Inferior parietal cortex (tissue), 1 donor: ENCODE results near the gene RBMS2.

ENCODE experiments used
- DNase-seq: peaks from one replicate; pipeline ENCODE4 v3.0.0-alpha.2; 2016; ENCODE audit errors: extremely low spot score

The RBMS2 gene

GRCh38 chr12:56581418-56582145 lies 60.0 kb downstream of the RBMS2 start:
- no peak for DNase-seq

DNA sequence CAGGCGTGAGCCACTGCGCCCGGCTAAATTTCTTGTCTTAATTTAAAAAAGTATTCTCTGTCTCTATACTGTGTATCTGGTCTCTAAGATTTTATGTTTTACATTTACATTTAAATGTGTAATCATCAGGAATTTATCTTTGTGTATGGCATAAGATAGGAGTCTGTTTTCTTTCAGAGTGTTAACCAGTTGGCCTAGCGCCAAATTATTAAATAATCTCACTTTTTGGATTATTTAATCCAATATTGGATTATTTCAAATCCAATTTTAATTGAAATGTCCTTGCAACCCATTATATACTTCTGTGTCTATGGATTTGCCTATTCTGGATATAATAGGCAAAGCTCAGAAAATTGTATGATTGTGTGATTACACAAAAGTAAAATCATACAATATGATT lies 63.5 kb downstream of the RBMS2 start:
- no peak for DNase-seq

DNA sequence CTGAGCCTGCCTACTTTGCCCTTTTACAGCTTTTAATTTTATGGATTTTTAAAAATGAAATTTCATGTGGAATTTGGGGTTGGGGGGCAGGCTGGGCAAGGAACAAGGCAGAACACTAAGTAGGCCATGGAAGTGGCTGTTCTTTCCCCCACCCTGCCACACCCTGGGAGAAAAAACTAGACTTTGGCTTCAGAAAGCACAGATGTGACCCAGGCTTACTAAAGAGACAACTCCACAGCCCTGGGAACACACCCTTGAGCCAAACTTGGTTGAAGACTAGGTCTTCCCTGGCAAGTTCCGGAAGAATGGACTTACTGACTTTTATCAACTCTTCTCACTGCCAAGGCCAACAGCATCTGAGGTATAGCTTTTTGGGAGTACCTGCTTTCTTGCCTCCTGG lies 68.2 kb downstream of the RBMS2 start:
- no peak for DNase-seq

DNA sequence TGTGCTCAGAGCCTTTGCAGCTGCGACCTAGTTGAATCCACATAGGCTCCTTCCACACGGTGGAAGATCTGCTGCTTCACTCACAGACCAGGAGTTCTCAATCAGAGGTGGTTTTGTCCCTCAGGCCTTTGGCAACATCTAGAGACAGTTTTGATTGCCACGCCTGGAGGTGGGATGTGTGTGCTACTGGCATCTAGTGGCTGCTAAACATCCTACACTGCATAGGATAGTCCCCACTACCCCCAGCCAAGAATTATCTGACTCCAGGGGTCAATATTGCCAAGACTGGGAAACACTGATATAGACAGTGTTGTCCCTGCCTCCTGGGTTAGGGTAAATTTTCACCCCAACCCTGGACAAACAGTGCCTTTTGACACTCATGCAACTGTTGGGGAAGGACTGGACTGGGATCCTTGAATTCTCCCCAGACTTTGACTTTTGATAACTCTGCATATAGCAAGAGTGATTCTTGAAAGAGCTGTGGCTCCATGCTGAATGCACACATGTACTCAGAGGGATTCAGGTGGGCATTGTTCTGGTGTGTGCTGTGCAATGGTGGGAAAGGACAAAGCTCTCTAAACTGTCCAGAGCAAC lies 68.7 kb downstream of the RBMS2 start:
- no peak for DNase-seq

GRCh38 chr12:56591126-56591525 lies 69.5 kb downstream of the RBMS2 start:
- no peak for DNase-seq

DNA sequence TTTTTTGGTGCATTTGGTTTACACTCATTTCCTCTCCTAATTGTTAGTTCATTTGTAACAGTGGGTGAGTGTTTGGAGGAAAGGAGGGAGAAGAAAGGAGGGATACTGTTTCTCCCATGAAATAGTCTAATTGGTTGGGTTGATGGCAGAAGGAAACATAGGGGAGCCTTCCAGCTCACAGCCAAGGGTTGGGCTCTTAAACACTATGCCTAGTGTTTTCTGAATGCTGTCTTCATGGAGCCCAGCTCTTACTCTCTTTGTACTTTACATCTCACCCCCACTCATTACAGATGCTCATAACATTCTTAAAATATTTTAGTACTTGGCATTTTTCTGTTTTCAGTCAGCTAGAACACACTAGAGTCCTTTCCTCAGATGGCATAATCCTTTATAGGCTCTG lies 70.3 kb downstream of the RBMS2 start:
- no peak for DNase-seq

DNA sequence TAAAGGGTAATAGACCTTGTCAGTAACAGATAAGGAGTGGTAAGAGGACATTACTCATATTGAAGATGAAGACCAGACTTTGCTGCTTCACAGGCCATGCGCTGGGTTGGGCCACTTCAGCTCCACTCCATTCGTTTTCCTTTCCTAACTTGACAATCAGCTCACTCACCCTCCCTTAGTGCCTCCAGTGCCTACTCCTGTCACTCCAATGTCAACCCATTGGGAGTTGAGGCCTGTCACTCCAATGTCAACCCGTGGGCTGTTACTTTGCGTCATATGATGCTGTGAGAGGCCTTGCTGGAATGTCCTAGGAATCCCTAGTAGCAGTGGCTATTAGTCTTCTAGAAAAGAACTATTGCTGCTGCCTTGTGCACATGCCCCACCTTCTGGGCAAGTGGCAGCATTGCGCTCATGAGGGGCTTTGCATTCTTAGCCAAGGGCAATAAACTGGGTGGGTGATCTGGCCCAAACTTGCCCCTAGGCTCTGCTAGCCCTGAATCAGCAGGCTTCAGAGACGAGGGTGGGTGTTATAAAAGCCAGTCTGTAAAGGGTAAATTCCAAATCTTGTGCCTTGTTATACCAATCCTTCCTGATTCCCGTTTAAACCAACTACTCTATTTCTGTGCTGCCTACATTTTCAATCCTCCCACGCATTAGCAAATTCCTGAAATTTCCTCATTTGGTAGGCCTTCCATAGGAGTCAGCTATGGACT lies 72.4 kb downstream of the RBMS2 start:
- peak; percentile 52 for DNase-seq

DNA sequence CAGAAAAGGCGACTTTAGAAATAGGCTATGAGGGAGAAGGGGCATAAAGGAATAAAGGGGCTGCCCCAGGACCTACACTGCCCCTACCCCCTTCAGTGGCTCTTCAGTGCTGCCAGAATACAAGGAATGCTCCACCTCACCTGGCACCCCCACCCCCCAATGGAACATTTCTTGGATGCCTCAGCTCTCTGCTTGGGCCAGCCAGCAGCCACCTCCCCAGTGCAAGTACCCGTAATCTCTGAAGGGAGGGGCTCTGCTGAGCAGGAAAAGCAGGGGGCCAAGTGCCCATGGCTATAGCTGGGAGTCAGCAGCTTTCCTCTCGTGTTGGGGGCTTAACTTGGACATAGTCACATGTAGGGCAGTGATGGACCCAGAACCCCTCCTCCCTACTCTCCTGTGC lies 75.2 kb downstream of the RBMS2 start:
- no peak for DNase-seq

DNA sequence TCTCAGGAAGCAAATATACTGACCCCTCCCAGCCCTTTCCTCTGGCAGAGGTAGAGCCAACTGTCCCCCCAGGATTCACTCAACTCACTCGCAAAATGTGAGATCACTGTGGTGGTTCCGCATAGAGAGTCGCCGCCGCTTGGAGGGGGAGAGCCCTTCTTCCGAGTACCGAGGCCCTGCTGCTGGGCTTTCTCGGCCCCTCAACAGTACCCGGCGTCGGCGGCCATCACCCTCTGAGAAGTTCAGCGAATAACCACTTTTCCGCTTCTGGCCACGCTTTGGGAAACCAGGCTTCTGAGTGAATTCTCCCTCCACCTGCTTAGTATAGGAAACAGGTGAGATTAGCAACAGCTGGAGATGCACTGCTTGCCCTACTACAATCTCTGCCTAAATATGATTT lies 77.4 kb downstream of the RBMS2 start:
- DNase-seq: no peak

- no peak for DNase-seq
These were observed 78.2 kb downstream of the RBMS2 start for GRCh38 chr12:56599797-56600196.

GRCh38 chr12:56600753-56601152 lies 79.1 kb downstream of the RBMS2 start:
- no peak for DNase-seq

DNA sequence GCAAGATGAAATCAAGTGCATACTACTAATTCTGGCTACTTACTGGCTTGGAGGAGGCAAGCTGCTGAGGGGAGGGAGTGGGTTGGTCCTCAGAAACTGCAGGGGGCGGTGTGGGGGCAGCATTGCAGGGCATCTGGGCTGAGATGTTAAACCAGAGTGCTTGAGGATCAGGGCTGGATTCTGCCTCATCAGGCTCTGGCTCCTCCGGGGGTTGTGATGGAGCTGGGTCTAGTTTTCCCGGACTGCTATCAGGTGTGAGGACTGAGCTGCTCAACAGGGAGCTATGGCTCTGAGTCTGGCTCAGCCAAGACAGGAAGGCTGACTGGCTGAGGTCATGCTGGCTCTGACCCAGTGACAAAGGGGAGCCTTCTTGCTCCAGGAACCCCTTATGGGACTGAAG lies 79.9 kb downstream of the RBMS2 start:
- no peak for DNase-seq

DNA sequence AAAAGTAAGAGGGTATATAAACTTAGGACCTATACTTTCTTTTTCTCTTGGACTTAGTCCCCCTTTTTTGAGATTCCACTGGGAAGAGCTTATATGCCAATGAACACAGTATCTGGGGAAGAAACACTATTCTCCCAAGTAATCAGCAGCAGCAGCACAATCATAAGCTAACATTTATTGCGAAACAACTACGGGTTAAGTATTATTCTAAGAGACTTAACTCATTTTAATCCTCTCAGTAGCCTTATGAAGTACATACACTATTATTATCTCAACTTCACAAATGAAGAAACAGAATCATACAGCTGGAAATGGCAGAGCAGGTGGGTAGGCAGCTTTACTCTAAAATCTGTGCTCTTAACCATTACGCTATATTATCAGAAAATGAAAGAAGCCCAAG lies 80.6 kb downstream of the RBMS2 start:
- DNase-seq: no peak

DNA sequence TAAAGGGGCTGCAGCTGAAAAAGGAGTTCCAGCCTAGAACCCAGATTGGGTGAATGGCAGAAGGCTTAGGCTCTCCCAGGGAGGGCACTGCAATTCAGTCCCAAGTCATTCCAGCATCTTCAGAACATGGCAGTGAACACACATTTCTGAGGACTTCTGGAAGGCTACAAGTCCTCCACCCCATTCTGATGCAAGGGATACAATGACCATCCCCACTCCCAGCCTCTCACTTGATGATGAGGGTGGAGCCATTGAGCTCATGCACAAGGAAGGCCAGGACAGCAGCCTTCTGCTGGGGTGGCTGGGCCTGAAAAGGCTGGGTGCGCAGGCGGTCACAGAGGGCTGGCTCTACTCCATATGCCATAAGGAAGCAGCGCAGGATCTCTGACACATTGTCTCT lies 82.7 kb downstream of the RBMS2 start:
- no peak for DNase-seq

DNA sequence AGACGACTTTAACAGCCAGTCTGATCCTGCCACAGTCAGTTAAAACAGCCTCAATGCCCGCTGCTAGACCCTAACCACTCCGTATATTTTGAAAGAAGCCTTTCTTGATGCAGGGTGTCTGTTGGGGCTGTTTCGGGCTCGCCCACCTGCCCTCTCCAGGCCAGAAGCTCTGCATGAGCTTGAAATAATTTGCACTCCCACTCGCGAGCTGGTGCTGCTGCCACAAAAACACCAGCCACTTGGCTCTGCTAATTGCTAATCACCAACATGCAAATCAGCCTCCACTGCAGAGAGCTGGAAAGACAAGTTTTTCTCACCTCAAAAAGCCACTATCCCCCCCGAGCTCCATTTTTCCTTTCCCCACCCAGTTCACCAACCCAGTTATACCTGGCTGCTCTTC lies 93.0 kb downstream of the RBMS2 start:
- no peak for DNase-seq

GRCh38 chr12:56616244-56616643 lies 94.6 kb downstream of the RBMS2 start:
- no peak for DNase-seq

GRCh38 chr12:56616925-56617324 lies 95.3 kb downstream of the RBMS2 start:
- DNase-seq: no peak

DNA sequence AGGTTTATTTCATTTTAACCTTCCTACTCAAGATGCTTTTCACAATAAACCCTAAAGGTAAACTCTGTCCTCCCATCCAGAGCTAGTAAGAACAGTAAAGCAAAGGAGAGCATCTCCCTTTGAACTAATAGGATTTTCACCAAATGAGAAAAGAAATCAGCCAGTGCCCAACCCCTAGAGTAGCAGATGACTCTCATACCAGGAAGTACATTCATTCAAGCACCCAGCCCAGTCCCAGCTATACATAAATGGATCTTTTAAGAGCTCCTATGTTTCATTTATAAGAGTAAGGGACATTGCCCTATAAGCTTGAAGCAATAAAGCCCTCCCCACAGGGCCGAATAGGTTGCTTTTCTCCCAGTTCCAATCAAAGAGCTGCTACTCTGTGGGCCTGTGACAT lies 100.9 kb downstream of the RBMS2 start:
- DNase-seq: no peak

GRCh38 chr12:56626701-56627100 lies 105.1 kb downstream of the RBMS2 start:
- no peak for DNase-seq

GRCh38 chr12:56628671-56629458 lies 107.2 kb downstream of the RBMS2 start:
- DNase-seq: peak; percentile 67

- DNase-seq: no peak
These were observed 108.0 kb downstream of the RBMS2 start for GRCh38 chr12:56629459-56630179.

- peak; percentile 89 for DNase-seq
These were observed 108.6 kb downstream of the RBMS2 start, which contains the start of gene BAZ2A for GRCh38 chr12:56630180-56630632. Gene BAZ2A (minus strand): TSS chr12:56630326. CDS start chr12:56617530, 12,796 bp downstream.
